Activated B cell treated with CpG ODN at 0.5 μM for 24 hours (primary cell): ENCODE results near the gene TXNRD2. TPM values are rescaled to one million over a fixed set of nuclear protein-coding genes. Genes with fewer than 3 reads are reported as not detected.

Experiments used
- ATAC-seq: fragments of 200-7000 bp; cut with Tn5 transposase; one replicate; pipeline ENCODE4 v1.10.0; 2021; ENCODE audit warnings: low read depth, mild to moderate bottlenecking, moderate library complexity
- CTCF ChIA-PET: fragments of 350-600 bp; sonication (Branson Sonifier 250); formaldehyde crosslinking; loops from one replicate; lab custom pipeline; 2021; ENCODE audit warnings: antibody characterized with exemption; lab: Charles Lee
- POLR2A ChIA-PET: fragments of 350-600 bp; sonication (Branson Sonifier 250); formaldehyde crosslinking; loops from one replicate; lab custom pipeline; 2021; ENCODE audit warnings: antibody characterized with exemption; lab: Charles Lee
- DNase-seq: peaks from one replicate; pipeline ENCODE4 v3.0.0; 2022
- H3K27ac Mint-ChIP-seq: one replicate; pipeline ENCODE4 v1.8.0; 2020; ENCODE audit warnings: mixed read lengths
- H3K27me3 Mint-ChIP-seq: one replicate; pipeline ENCODE4 v1.8.0; 2021; ENCODE audit warnings: mixed read lengths
- H3K36me3 Mint-ChIP-seq: one replicate; pipeline ENCODE4 v1.8.0; 2021; ENCODE audit warnings: low read depth, mixed read lengths
- H3K4me1 Mint-ChIP-seq: one replicate; pipeline ENCODE4 v1.8.0; 2021; ENCODE audit warnings: mixed read lengths
- H3K4me3 Mint-ChIP-seq: one replicate; pipeline ENCODE4 v1.8.0; 2020; ENCODE audit warnings: mild to moderate bottlenecking, mixed read lengths
- H3K9me3 Mint-ChIP-seq: one replicate; pipeline ENCODE4 v1.8.0; 2020; ENCODE audit warnings: mixed read lengths
- intact Hi-C: fragments of 100-400 bp; cut with micrococcal nuclease; formaldehyde crosslinking; loops from one replicate; pipeline ENCODE4 v1.15.1; 2024
- total RNA-seq: library from RNA; stranded (reverse); gene quantifications from 2 replicates; pipeline ENCODE4 v1.2.3, GENCODE V29; 2022
- TF ChIP-seq, protein P1 (sequence below): fragments of 200-600 bp; IDR thresholded peaks from one replicate; pipeline ENCODE4 v1.8.0; 2022; ENCODE audit warnings: antibody characterized with exemption, mild to moderate bottlenecking

Gene TXNRD2
- total RNA-seq, 1 donor from 2014 or later, result 31.2 TPM

DNA sequence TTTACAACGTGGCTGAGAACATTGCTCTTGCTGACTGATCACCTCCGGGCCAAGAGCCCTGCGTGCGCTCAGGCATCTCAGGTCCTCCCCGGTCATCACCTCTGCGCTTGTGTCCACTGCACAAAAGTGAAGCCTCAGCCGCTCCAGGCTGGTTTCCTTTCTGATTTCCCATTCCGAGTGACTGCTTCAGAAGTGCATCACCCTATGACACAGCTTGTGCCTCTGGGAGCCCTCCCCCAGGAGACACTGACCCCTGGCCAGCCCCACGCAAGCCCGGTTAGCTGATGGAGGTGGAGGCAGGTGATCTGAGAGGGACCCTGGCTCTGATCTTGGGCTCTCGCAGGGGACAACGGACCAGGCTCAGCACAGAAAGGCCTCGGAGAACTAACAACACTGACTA is 48.7 kb downstream of the TXNRD2 start:
- Mint-ChIP-seq H3K36me3 (peaks cover 14% of the 10 kb centered on the region), H3K27ac (no peak overlapping the region), H3K27me3 (no peaks in the 10 kb centered on the region), H3K4me1 (peaks cover 22% of the 10 kb centered on the region), H3K4me3 (no peak overlapping the region), H3K9me3 (no peaks in the 10 kb centered on the region)
- CTCF ChIA-PET, result no interaction called here
- intact Hi-C loops, result no loop called here
- TF ChIP-seq, protein P1, sequence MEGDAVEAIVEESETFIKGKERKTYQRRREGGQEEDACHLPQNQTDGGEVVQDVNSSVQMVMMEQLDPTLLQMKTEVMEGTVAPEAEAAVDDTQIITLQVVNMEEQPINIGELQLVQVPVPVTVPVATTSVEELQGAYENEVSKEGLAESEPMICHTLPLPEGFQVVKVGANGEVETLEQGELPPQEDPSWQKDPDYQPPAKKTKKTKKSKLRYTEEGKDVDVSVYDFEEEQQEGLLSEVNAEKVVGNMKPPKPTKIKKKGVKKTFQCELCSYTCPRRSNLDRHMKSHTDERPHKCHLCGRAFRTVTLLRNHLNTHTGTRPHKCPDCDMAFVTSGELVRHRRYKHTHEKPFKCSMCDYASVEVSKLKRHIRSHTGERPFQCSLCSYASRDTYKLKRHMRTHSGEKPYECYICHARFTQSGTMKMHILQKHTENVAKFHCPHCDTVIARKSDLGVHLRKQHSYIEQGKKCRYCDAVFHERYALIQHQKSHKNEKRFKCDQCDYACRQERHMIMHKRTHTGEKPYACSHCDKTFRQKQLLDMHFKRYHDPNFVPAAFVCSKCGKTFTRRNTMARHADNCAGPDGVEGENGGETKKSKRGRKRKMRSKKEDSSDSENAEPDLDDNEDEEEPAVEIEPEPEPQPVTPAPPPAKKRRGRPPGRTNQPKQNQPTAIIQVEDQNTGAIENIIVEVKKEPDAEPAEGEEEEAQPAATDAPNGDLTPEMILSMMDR, result no peak
- ATAC-seq (no peak), DNase-seq (no peak)
- POLR2A ChIA-PET, result interaction anchor here (1.7 kb wide), 1 partner anchor 37 kb away, joined by 6 read pairs; no protein-coding TSS in a partner anchor

DNA sequence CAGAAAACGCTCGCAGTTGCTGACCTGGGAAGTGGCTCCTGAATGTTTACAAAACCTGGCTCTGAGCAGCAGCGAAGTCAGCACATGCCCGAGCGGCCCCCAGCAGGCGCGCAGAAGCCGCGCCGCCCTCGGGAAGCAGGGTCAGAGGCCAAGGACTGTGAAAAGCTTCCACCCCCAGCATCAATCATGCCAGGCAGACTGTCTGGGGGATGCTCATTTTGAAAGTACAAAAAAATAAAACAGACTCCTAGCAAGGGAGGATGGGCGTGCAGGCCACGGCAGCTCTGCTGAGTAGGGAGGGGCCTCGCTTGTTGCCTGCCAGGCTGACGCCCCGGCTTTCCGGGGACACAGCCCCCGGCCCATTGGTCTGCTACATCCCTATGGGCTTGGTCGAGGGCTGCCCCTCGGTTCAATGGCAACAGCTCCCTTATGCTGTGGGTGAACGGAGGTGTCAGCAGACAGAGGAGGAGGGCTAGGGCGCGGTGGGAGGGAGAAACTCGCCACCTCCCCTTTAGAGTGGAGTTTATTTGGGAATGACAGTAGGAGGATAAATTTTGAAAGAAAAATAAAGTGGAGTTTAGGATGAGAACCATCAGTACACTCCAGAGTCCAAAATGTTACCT is 49.2 kb downstream of the TXNRD2 start:
- Mint-ChIP-seq H3K4me3 (peak overlapping the region; percentile 78), H3K27ac (peak overlapping the region; percentile 56), H3K4me1 (peaks cover 23% of the 10 kb centered on the region), H3K9me3 (no peaks in the 10 kb centered on the region), H3K27me3 (no peaks in the 10 kb centered on the region), H3K36me3 (peaks cover 13% of the 10 kb centered on the region)
- ChIA-PET POLR2A (interaction anchor here (1.7 kb wide), 1 partner anchor 37 kb away, joined by 6 read pairs; no protein-coding TSS in a partner anchor), CTCF (interaction anchor here (0.9 to 1.3 kb wide), 2 partner anchors 47 to 162 kb away, joined by 3 to 4 read pairs; no protein-coding TSS in a partner anchor)
- TF ChIP-seq, protein P1, result no peak
- intact Hi-C loops, result no loop called here
- DNase-seq (no peak), ATAC-seq (peak; percentile 12)

DNA sequence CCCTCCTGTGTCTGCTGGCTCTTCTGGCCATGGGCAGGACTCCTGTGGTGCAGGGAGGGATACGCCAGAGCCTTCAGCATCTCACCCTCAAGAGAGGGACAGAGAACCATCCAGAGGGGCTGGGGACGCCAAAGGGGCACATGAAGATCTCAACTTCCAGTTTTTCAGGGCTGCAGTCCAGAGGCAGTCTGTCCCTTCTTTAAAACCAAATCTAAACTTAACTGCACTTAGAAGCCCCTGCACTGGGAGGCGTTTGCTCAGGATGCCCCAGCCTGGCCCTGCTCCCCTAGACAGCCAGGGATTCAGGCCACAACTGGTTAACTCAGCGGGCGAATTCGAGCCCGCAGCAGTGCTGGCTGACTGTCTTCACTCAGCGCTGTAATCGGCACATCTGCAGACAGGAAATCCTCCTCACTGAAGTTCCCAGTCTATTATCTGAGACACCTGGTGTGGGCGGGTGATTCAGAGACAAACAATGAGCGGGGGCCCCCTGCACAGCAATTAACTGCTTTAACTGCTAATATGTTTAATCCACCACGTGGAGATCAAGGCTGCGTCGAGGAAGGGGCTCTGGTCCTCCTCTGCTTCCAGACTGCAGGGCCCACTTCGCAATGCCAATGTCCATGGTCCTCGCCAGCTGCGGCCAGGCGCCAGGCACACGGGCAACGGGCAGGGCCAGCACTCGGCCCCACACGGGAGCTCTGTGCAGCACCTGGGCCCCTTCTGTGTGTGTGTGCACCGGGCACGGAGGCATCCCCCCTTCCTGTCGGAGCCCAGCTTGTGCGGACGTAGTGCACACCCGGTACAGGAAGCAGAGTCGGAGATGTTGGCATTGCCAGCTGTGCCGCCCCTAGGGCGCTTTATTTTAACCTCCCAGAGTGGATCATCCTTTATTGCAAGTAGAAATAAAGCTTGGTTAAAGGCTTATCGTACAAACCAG is 50.0 kb downstream of the TXNRD2 start:
- Mint-ChIP-seq H3K4me1 (peaks cover 30% of the 10 kb centered on the region), H3K4me3 (peak overlapping the region; percentile 78)
- POLR2A ChIA-PET, result interaction anchor here (0.5 to 1.7 kb wide), 2 partner anchors 36 to 1210 kb away, joined by 6 read pairs; no protein-coding TSS in a partner anchor

DNA sequence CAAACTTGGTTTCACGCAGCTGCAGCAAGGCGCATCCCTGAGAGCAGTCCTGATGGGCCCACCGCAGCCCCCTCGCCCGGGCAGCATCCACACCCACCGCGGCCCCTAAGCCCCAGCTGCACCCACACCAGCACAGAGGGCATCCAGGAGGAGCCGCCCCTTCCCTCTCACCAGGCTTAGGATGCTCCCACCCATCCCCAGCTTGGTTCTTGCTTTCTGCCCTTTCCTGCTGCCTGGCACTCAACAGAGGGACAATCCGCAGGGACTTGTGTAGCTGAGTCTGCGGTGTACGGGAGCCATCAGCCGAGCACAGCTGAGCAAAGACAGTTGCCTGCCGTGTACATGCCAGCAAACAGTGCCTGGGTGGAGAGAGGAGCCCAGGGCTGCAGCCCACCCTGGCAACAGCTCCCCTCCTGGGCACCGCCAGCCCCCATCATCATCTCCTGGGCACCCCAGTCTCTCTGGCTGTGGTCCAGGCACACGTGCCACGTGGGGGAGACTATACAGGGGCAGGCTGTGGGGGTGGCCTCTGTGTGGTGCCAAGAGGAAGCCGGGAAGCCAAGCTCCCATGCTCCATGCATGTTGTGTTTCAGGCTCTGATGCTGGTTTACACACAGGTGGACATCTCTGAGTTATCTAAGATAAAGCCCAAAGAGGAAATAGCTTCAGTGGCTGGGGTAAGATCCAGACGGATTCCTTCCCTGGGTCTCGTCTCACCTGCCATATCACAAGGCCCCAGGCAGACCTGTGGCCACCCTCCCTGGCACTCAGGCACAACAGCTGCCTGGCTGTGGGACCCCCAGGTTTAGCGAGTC is 50.9 kb downstream of the TXNRD2 start:
- H3K27ac Mint-ChIP-seq, result no peak overlapping the region
- no peaks in the 10 kb centered on the region for H3K27me3 Mint-ChIP-seq
- CTCF ChIA-PET, result interaction anchor here (0.8 to 2.1 kb wide), 2 partner anchors 19 to 160 kb away, joined by 3 to 5 read pairs; no protein-coding TSS in a partner anchor
- H3K36me3 Mint-ChIP-seq, result peaks cover 9% of the 10 kb centered on the region
- H3K9me3 Mint-ChIP-seq, result no peaks in the 10 kb centered on the region
- no peak overlapping the region for H3K4me3 Mint-ChIP-seq
- intact Hi-C loops, result loop anchor here (2.0 kb wide), 1 partner anchor 36 kb away; the partner anchor contains the start of genes GNB1L and RTL10
- POLR2A ChIA-PET, result interaction anchor here (1.7 kb wide), 1 partner anchor 35 kb away, joined by 6 read pairs; no protein-coding TSS in a partner anchor
- TF ChIP-seq, protein P1, result no peak
- DNase-seq, result no peak
- peaks cover 38% of the 10 kb centered on the region for H3K4me1 Mint-ChIP-seq
- no peak for ATAC-seq

More for the DNA sequence above, 50.0 kb downstream of the TXNRD2 start:
- no peaks in the 10 kb centered on the region for H3K27me3 Mint-ChIP-seq
- CTCF ChIA-PET, result interaction anchor here (0.9 to 2.1 kb wide), 3 partner anchors 18 to 161 kb away, joined by 3 to 5 read pairs (median 4); no protein-coding TSS in a partner anchor
- H3K36me3 Mint-ChIP-seq, result peaks cover 9% of the 10 kb centered on the region
- intact Hi-C loops, result loop anchor here (2.0 kb wide), 1 partner anchor 37 kb away; the partner anchor contains the start of genes GNB1L and RTL10
- no peaks in the 10 kb centered on the region for H3K9me3 Mint-ChIP-seq
- TF ChIP-seq, protein P1, result no peak
- ATAC-seq (peak; percentile 78), DNase-seq (no peak)
- H3K27ac Mint-ChIP-seq, result peak overlapping the region; percentile 81
